NCI-H446 (cell line): ENCODE measurements around the gene GOLGA8K.
"Not testable (repeated sequence)": the region's sequence is repeated elsewhere in the genome, so short reads cannot be mapped to it uniquely, and the experiment has no call there.

Experiments used
- DNase-seq, 2 experiments: peaks; one replicate each; lab custom pipeline; 2025; lab: John Stamatoyannopoulos, UW

GOLGA8K gene

GRCh38 chr15:32403192-32403591 is at the start of gene GOLGA8K:
Gene GOLGA8K, minus strand, starts transcription at chr15:32403292. Its CDS starts 98 bp downstream, at chr15:32403194.
- DNase-seq = not testable (repeated sequence)

GRCh38 chr15:32440445-32440977 is 37.4 kb upstream of the GOLGA8K start:
- DNase-seq = not testable (repeated sequence)

GRCh38 chr15:32434102-32434963 is 31.2 kb upstream of the GOLGA8K start:
- not testable (repeated sequence) for DNase-seq

- DNase-seq = not testable (repeated sequence)
Observed at GRCh38 chr15:32427635-32428034, 24.5 kb upstream of the GOLGA8K start.

- DNase-seq = not testable (repeated sequence)
Observed at GRCh38 chr15:32426511-32426910, 23.4 kb upstream of the GOLGA8K start.

- DNase-seq = not testable (repeated sequence)
Observed at GRCh38 chr15:32407903-32408302, 4.8 kb upstream of the GOLGA8K start.

- not testable (repeated sequence) for DNase-seq
Observed at GRCh38 chr15:32396522-32396921, 6.6 kb downstream of the GOLGA8K start.

- DNase-seq = not testable (repeated sequence)
Observed at GRCh38 chr15:32394745-32395144, 8.3 kb downstream of the GOLGA8K start.

- DNase-seq = not testable (repeated sequence)
Observed at GRCh38 chr15:32388050-32388648, 14.9 kb downstream of the GOLGA8K start.

- not testable (repeated sequence) for DNase-seq
Observed at GRCh38 chr15:32385823-32386495, 17.1 kb downstream of the GOLGA8K start.

- DNase-seq = not testable (repeated sequence)
Observed at GRCh38 chr15:32374185-32374584, 28.9 kb downstream of the GOLGA8K start.

GRCh38 chr15:32373707-32374106 is 29.4 kb downstream of the GOLGA8K start:
- DNase-seq = not testable (repeated sequence)

- not testable (repeated sequence) for DNase-seq
Observed at GRCh38 chr15:32372075-32372474, 31.0 kb downstream of the GOLGA8K start.

GRCh38 chr15:32370526-32370925 is 32.6 kb downstream of the GOLGA8K start:
- DNase-seq = not testable (repeated sequence)

- DNase-seq = not testable (repeated sequence)
Observed at GRCh38 chr15:32370064-32370463, 33.0 kb downstream of the GOLGA8K start.

GRCh38 chr15:32366492-32366891 is 36.6 kb downstream of the GOLGA8K start:
- DNase-seq = not testable (repeated sequence)

- not testable (repeated sequence) for DNase-seq
Observed at GRCh38 chr15:32365955-32366354, 37.1 kb downstream of the GOLGA8K start.

- not testable (repeated sequence) for DNase-seq
Observed at GRCh38 chr15:32364944-32365343, 38.1 kb downstream of the GOLGA8K start.

- not testable (repeated sequence) for DNase-seq
Observed at GRCh38 chr15:32363449-32363848, 39.6 kb downstream of the GOLGA8K start.

- not testable (repeated sequence) for DNase-seq
Observed at GRCh38 chr15:32361662-32362061, 41.4 kb downstream of the GOLGA8K start.

- not testable (repeated sequence) for DNase-seq
Observed at GRCh38 chr15:32358462-32358861, 44.6 kb downstream of the GOLGA8K start.

GRCh38 chr15:32356909-32357308 is 46.2 kb downstream of the GOLGA8K start:
- not testable (repeated sequence) for DNase-seq
